HG03457 (cell line): ENCODE results near the gene KEAP1.

Source experiments
- ATAC-seq: cut with Tn5 transposase; IDR thresholded peaks from one replicate; pipeline ENCODE4 v1.9.1; 2021; ENCODE audit warnings: moderate number of reproducible peaks; ENCODE audit not compliant: unreplicated experiment

The KEAP1 gene

GRCh38 chr19:10452726-10453618 is 50.2 kb downstream of the KEAP1 start:
- ATAC-seq: no peak

DNA sequence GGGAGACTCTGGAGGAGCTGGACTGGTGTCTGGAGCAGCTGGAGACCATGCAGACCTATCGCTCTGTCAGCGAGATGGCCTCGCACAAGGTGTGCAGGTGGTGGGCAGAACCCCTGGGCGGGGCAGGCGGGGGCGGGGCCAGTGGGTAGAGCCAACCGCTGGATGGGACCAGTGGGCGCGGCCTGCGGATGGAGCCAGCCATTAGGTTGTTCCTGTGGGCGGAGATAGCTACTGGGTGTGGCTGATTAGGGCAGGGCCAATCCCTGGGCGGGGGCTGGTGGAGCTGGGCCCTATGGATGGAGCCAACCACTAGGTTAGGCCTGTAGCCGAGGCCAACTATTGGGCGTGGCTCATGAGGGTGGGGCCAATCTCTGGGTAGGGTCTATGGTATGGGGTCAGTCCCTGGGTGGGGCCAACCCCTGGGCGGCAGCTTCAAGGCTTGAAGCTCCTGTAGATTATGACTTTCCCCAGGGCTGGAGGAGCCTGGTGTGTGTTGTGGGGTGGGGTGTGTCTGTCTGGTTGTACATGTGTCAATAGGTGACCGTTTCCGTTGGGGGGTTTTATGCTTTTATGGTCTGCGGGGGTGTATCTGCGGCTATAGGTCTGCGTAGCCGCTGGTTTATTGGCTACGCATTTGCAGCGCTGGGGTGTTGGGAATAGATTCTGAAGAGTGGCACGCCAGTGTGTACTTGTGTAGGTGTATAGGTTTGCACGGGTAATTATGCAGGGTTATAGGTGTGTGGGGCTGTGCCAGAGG is 52.1 kb downstream of the KEAP1 start:
- ATAC-seq: no peak

DNA sequence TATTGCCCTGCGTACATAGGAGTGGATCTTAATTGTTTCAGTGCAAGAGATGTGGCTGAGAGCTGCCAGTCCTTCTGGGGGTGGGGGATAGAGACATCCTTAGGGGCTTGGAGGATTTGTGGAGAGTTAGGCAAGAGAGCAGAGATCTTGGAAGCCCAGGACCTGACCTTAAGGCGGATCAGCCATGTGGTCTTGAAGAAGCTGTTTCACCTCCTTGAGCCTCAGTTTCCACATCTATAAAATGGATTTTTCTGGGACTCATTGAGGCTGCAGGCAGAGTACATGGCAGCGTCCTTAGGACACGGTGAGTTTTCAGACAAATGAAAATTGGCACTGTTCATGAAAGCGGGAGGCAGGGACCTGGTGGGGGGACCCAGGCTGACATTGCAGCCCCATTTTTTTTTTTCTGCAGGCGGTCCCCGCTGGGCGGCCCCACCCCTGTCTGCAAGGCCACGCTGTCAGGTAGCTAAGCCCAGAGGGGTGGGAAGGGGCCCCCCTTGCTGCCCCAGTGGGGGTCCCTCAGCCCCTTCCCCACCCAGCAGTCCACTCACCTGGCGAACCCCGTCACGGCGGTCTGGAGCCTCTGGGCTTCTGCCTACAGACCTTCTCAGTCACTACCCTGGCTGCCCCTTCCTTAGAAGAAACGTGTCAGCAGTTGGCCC is 52.8 kb downstream of the KEAP1 start:
- no peak for ATAC-seq

DNA sequence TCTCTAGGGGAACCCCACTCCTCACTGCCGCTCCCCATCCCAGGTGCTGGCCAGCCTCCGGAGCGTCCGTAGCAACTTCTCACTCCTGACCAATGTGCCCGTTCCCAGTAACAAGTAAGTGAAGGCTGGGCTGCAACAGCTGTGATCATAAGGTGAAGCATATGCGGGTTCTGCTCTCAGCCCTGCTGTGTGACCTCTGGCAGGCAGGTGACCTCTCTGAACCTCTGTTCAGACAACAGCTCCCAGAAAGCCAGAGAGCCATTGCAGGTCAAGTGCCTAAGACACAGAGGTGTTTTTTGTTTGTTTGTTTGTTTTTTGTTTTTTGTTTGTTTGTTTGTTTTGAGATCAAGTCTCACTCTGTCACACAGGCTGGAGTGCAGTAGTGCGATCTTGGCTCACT is 54.1 kb downstream of the KEAP1 start:
- no peak for ATAC-seq

DNA sequence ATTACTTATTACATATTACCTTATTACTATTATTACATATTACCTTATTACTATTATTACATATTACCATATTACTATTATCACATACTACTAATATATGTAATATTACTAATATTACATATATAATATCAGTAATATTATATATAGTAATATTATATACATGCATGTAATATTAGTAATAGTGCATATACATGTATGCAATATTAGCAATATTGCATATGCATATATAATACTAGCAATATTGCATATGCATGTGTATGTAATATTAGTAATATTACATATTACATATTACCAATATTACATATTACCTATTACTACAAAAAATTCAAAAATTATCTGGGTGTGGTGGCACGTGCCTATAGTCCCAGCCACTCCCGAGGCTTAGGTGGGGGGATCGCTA is 60.5 kb downstream of the KEAP1 start:
- ATAC-seq: no peak

- no peak for ATAC-seq
Measured at GRCh38 chr19:10439588-10439987, 63.6 kb downstream of the KEAP1 start.
